A673 (cell line): Measurements from ENCODE around the gene ATP5MC2. TPM values are rescaled to one million over a fixed set of nuclear protein-coding genes. Genes with fewer than 3 reads are reported as not detected.
"Not testable (repeated sequence)": the region's sequence is repeated elsewhere in the genome, so short reads cannot be mapped to it uniquely, and the experiment has no call there.

ENCODE experiments used
- BruUV-seq: library from RNA; stranded (reverse); fragments of 400-500 nt; replicated peaks from 2 replicates; lab custom pipeline; 2021; lab: Mats Ljungman, UMichigan
- CTCF ChIA-PET: fragments of 300-600 bp; sonication (Branson Sonifier 250); formaldehyde crosslinking; loops from one replicate; lab custom pipeline; 2022; ENCODE audit warnings: antibody characterized with exemption; lab: Charles Lee
- POLR2A ChIA-PET: fragments of 300-600 bp; sonication (Branson Sonifier 250); formaldehyde crosslinking; loops from one replicate; lab custom pipeline; 2022; ENCODE audit warnings: antibody characterized with exemption; ENCODE audit not compliant: low non-redundant PET; lab: Charles Lee
- DNase-seq: peaks from one replicate; pipeline ENCODE4 v3.0.0-alpha.2; 2015; ENCODE audit warnings: low spot score
- H3K27ac ChIP-seq: fragments of 200-600 bp; sonication (generic); 2 replicates; pipeline ENCODE4 v1.5.1; 2016; ENCODE audit warnings: mixed run types, low read depth, mild to moderate bottlenecking, mixed read lengths, antibody characterized with exemption, low read length; ENCODE audit not compliant: poor library complexity, severe bottlenecking
- H3K27me3 ChIP-seq: fragments of 200-600 bp; sonication (generic); replicated peaks from 2 replicates; pipeline ENCODE4 v1.6.1; 2017; ENCODE audit warnings: mixed run types, low read depth, mild to moderate bottlenecking, mixed read lengths, antibody characterized with exemption, low read length; ENCODE audit not compliant: insufficient read depth, poor library complexity
- H3K36me3 ChIP-seq: fragments of 200-600 bp; sonication (generic); 2 replicates; pipeline ENCODE4 v1.6.1; 2016; ENCODE audit warnings: mixed run types, mild to moderate bottlenecking, mixed read lengths, antibody characterized with exemption, low read length; ENCODE audit not compliant: insufficient read depth, poor library complexity, severe bottlenecking
- H3K4me1 ChIP-seq: fragments of 200-600 bp; sonication (generic); 2 replicates; pipeline ENCODE4 v1.6.1; 2017; ENCODE audit warnings: mixed run types, mild to moderate bottlenecking, mixed read lengths, antibody characterized with exemption, low read length; ENCODE audit not compliant: insufficient read depth, poor library complexity, severe bottlenecking
- H3K4me3 ChIP-seq: fragments of 200-600 bp; sonication (generic); 2 replicates; pipeline ENCODE4 v1.5.1; 2016; ENCODE audit warnings: low read depth, mixed run types, mild to moderate bottlenecking, mixed read lengths, low read length; ENCODE audit not compliant: poor library complexity, severe bottlenecking
- H3K9me3 ChIP-seq: fragments of 200-600 bp; sonication (generic); 2 replicates; pipeline ENCODE4 v1.6.1; 2016; ENCODE audit warnings: mixed run types, low read depth, mild to moderate bottlenecking, mixed read lengths, antibody characterized with exemption, low read length; ENCODE audit not compliant: poor library complexity, severe bottlenecking
- CTCF ChIP-seq: fragments of 300-800, 200-600 bp; sonication (generic); conservative IDR thresholded peaks from 2 replicates; pipeline ENCODE4 v1.5.1; 2017; ENCODE audit warnings: low read depth, mild to moderate bottlenecking, antibody characterized with exemption, low read length, moderate library complexity, mixed read lengths
- EZH2 ChIP-seq: fragments of 200-600 bp; sonication (generic); IDR thresholded peaks from 2 replicates; pipeline ENCODE4 v1.6.1; 2017; ENCODE audit warnings: borderline replicate concordance, low read depth, mild to moderate bottlenecking, mixed read lengths, antibody characterized with exemption, low read length; ENCODE audit not compliant: poor library complexity, severe bottlenecking
- intact Hi-C: fragments of 100-400 bp; cut with micrococcal nuclease; formaldehyde crosslinking; loops from one replicate; pipeline ENCODE4 v1.10.0; 2022; ENCODE audit not compliant: unreplicated experiment
- total RNA-seq: library from RNA; stranded (reverse); gene quantifications from 2 replicates; pipeline ENCODE4 v1.2.3, GENCODE V29; 2021

Gene ATP5MC2
- total RNA-seq, 1 experiment from 2014 or later = 447 TPM

DNA sequence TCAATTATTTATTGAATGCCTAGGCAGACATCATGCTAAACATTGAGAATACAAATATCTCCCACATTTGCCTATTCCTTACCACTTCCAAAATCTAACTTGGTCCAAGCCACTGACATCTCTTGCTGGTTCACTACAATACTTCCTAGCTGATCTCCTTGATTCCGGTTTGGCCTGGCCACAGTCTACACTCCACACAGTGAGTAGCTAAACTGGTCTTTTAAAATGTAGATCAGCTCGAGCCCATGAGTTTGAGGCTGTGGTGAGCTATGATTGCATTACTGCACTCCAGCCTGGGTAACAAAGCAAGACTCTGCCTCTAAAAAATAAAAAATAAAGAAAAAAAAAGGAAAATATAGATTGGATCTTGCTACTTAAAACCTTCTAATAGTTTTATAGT, 7.6 kb upstream of the ATP5MC2 start:
- no peak overlapping the region for H3K4me3 ChIP-seq
- ChIA-PET CTCF (no interaction called here), POLR2A (no interaction called here)
- no peaks in the 10 kb centered on the region for H3K27me3 ChIP-seq
- H3K4me1 ChIP-seq = peaks cover 13% of the 10 kb centered on the region
- H3K27ac ChIP-seq = no peak overlapping the region
- intact Hi-C loops = no loop called here
- no peaks in the 10 kb centered on the region for H3K9me3 ChIP-seq
- no peaks in the 10 kb centered on the region for H3K36me3 ChIP-seq
- DNase-seq = no peak
- BruUV-seq = no TSS peak
- no peak for TF ChIP-seq EZH2
- TF ChIP-seq CTCF = no peak

DNA sequence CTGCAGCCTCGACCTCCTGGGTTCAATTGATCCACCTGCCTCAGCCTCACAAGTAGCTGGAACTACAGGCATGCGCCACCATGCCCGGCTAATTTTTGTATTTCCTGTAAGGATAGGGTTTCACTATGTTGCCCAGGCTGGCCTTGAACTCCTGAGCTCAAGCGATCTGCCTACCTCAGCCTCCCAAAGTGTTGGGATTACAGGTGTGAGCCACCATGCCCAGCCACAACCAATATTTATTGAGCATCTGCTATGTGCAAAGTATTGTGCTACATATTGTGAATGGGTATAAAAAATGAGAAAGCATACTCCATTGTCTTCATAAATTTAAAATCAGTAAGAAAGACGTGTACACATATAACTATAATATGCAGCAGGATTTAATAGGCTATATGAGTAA, 4.2 kb upstream of the ATP5MC2 start:
- CTCF ChIA-PET, intact Hi-C loops, H3K9me3 ChIP-seq, POLR2A ChIA-PET, H3K27ac ChIP-seq, H3K36me3 ChIP-seq, BruUV-seq, H3K27me3 ChIP-seq, DNase-seq, H3K4me3 ChIP-seq: not testable (repeated sequence)
- peaks cover 34% of the 10 kb centered on the region for H3K4me1 ChIP-seq

GRCh38 chr12:53677800-53678148, 1.9 kb upstream of the ATP5MC2 start:
- Histone ChIP-seq H3K4me3 (peak overlapping the region; percentile 73), H3K9me3 (no peaks in the 10 kb centered on the region), H3K27ac (peak overlapping the region; percentile 97), H3K27me3 (no peaks in the 10 kb centered on the region), H3K36me3 (peaks cover 18% of the 10 kb centered on the region), H3K4me1 (peaks cover 47% of the 10 kb centered on the region)
- intact Hi-C loops = loop anchor here (2.0 kb wide), 1 partner anchor 51 kb away; the partner anchor contains the start of gene ATF7
- TF ChIP-seq CTCF = no peak
- no peak for TF ChIP-seq EZH2
- CTCF ChIA-PET = interaction anchor here (1.5 to 3.5 kb wide), 2 partner anchors 79 to 135 kb away, joined by 3 to 35 read pairs; no protein-coding TSS in a partner anchor
- DNase-seq = peak; percentile 39
- POLR2A ChIA-PET = interaction anchor here (0.7 kb wide), 1 partner anchor 13 kb away, joined by 3 read pairs; no protein-coding TSS in a partner anchor
- BruUV-seq = no TSS peak
